ENCODE results near the gene CCDC57. TPM values are rescaled to one million over a fixed set of nuclear protein-coding genes. Genes with fewer than 3 reads are reported as not detected.

Gene CCDC57
- total RNA-seq, 4 donors from 2014 or later = 23.5 to 87.5 (median 48.3) TPM

DNA sequence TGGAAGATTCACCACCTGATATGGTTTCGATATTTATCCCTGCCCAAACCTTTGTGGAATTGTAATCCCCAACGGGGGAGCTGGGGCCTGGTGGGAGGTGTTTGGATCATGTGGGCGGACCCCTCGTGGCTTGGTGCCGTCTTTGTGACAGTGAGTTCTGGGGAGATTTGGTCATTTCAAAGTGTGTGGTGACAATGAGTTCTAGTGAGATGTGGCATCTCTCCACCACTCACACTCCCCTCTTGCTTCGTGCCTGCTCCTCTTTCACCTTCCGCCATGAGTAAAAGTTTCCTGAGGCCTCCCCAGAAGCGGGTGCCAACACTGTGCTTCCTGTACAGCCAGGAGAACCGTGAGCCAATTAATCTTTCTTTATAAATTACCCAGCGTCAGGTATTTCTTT is 9.7 kb downstream of the CCDC57 start:
- no peak overlapping the region for H3K4me3 ChIP-seq
- TF ChIP-seq POLR2A (IDR thresholded peaks at IDR 0.05) (no peak), POLR2AphosphoS5 (IDR thresholded peaks at IDR 0.05) (no peak), EP300 (IDR thresholded peaks at IDR 0.05; ENCODE audit: low read depth) (no peak)
- TF ChIP-seq, protein P1, sequence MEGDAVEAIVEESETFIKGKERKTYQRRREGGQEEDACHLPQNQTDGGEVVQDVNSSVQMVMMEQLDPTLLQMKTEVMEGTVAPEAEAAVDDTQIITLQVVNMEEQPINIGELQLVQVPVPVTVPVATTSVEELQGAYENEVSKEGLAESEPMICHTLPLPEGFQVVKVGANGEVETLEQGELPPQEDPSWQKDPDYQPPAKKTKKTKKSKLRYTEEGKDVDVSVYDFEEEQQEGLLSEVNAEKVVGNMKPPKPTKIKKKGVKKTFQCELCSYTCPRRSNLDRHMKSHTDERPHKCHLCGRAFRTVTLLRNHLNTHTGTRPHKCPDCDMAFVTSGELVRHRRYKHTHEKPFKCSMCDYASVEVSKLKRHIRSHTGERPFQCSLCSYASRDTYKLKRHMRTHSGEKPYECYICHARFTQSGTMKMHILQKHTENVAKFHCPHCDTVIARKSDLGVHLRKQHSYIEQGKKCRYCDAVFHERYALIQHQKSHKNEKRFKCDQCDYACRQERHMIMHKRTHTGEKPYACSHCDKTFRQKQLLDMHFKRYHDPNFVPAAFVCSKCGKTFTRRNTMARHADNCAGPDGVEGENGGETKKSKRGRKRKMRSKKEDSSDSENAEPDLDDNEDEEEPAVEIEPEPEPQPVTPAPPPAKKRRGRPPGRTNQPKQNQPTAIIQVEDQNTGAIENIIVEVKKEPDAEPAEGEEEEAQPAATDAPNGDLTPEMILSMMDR (IDR thresholded peaks at IDR 0.05) = no peak
- peaks cover 11 to 20% (median 12%) of the 10 kb centered on the region in 4 donors for H3K4me1 ChIP-seq
- intact Hi-C loops (cut with DNase I; ENCODE audit: low total_unique reads) = no loop called here
- 80 to 82% methylated on average over 8 to 10 of the region's 10 CpGs for WGBS, 2 donors (ENCODE audit: low coverage in 1 of 2)
- H3K36me3 ChIP-seq = no peaks in the 10 kb centered on the region
- H3K27me3 ChIP-seq = no peaks in the 10 kb centered on the region
- DNase-seq = no peak
- no peaks in the 10 kb centered on the region for H3K9me3 ChIP-seq
- no peak overlapping the region for H3K27ac ChIP-seq
- in situ Hi-C loops (cut with MboI; ENCODE audit: low pct_ligation_motif_present in 1 of 4, low pct_unique_long_range_greater_than_20kb in 1 of 4, low sequenced_read_pairs in 3 of 4) = loop anchor here in 1 of 4 donors (10.0 kb wide), 1 partner anchor 122 kb away; no protein-coding TSS in a partner anchor

DNA sequence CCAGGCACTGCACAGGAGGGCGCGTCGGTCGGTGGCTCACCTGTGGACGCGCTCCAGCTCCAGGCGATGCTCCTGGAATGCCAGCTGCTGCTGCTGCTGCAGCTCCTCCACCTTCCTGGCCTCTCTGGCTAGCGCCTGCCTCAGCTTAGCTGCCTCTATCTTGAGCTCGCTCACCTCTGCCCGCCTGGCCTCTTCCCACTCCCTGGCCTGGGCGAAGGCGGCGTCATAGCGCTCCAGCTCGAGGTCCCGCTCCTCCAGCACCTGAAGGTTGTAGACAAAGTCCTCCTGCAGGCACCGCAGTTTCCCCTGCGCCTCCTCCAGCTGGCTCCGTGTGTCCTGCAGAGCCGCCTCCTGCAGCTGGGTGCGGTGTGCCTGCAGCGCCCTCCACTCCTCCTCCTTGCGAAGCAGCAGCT is 11.1 kb downstream of the CCDC57 start:
- H3K36me3 ChIP-seq = no peaks in the 10 kb centered on the region
- no peak overlapping the region for H3K27ac ChIP-seq
- TF ChIP-seq EP300 (IDR thresholded peaks at IDR 0.05; ENCODE audit: low read depth) (no peak), POLR2A (IDR thresholded peaks at IDR 0.05) (no peak), POLR2AphosphoS5 (IDR thresholded peaks at IDR 0.05) (no peak)
- TF ChIP-seq, protein P1 (IDR thresholded peaks at IDR 0.05) = no peak
- no peaks in the 10 kb centered on the region for H3K27me3 ChIP-seq
- WGBS, 2 donors (ENCODE audit: low coverage in 1 of 2) = 92% methylated on average over 21 of the region's 23 CpGs; no CpG with 5 or more reads in 1 of the 2 donors
- H3K9me3 ChIP-seq = no peaks in the 10 kb centered on the region
- no peak for DNase-seq
- H3K4me3 ChIP-seq = no peak overlapping the region
- intact Hi-C loops (cut with DNase I; ENCODE audit: low total_unique reads) = no loop called here
- peaks cover 10 to 19% (median 11%) of the 10 kb centered on the region in 4 donors for H3K4me1 ChIP-seq
- in situ Hi-C loops (cut with MboI; ENCODE audit: low pct_ligation_motif_present in 1 of 4, low pct_unique_long_range_greater_than_20kb in 1 of 4, low sequenced_read_pairs in 3 of 4) = loop anchor here in 1 of 4 donors (10.0 kb wide), 1 partner anchor 123 kb away; no protein-coding TSS in a partner anchor

- no peak overlapping the region for H3K4me3 ChIP-seq
- intact Hi-C loops (cut with DNase I; ENCODE audit: low total_unique reads) = no loop called here
- no peaks in the 10 kb centered on the region for H3K36me3 ChIP-seq
- WGBS, 2 donors (ENCODE audit: low coverage in 1 of 2) = 85% methylated on average over 6 to 13 of the region's 13 CpGs
- no peak for DNase-seq
- peaks cover 5 to 13% (median 5%) of the 10 kb centered on the region in 4 donors for H3K4me1 ChIP-seq
- in situ Hi-C loops (cut with MboI; ENCODE audit: low pct_ligation_motif_present in 1 of 4, low pct_unique_long_range_greater_than_20kb in 1 of 4, low sequenced_read_pairs in 3 of 4) = loop anchor here in 1 of 4 donors (10.0 kb wide), 1 partner anchor 124 kb away; no protein-coding TSS in a partner anchor
- TF ChIP-seq POLR2A (IDR thresholded peaks at IDR 0.05) (no peak), POLR2AphosphoS5 (IDR thresholded peaks at IDR 0.05) (no peak), EP300 (IDR thresholded peaks at IDR 0.05; ENCODE audit: low read depth) (no peak)
- TF ChIP-seq, protein P1 (IDR thresholded peaks at IDR 0.05) = no peak
- no peaks in the 10 kb centered on the region for H3K9me3 ChIP-seq
- no peak overlapping the region for H3K27ac ChIP-seq
- H3K27me3 ChIP-seq = no peaks in the 10 kb centered on the region
These were observed 11.7 kb downstream of the CCDC57 start for GRCh38 chr17:82200743-82201497.

DNA sequence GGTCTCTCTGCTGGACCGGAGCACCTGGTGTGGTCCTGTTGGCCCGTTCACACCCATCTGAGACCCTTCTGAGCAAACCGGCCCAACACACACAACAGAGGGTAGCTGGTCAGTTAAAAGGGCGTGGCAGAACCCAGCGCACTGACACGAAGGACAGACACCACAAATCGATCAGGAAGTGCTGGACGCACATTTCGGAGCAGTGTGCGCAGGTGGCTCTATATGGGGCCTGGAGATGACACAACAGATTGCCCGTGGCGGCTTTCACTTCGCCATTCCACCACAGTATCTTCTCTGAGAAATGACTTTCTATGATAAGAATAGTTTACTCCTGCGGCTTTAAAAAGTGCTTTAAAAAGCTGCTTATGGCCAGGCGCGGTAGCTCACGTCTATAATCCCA is 12.5 kb downstream of the CCDC57 start:
- H3K36me3 ChIP-seq = no peaks in the 10 kb centered on the region
- TF ChIP-seq, protein P1 (IDR thresholded peaks at IDR 0.05) = no peak
- no peaks in the 10 kb centered on the region for H3K9me3 ChIP-seq
- H3K4me3 ChIP-seq = no peak overlapping the region
- peaks cover 0 to 7% (median 0%) of the 10 kb centered on the region in 4 donors for H3K4me1 ChIP-seq
- H3K27me3 ChIP-seq = no peaks in the 10 kb centered on the region
- intact Hi-C loops (cut with DNase I; ENCODE audit: low total_unique reads) = no loop called here
- in situ Hi-C loops (cut with MboI; ENCODE audit: low pct_ligation_motif_present in 1 of 4, low pct_unique_long_range_greater_than_20kb in 1 of 4, low sequenced_read_pairs in 3 of 4) = loop anchor here in 1 of 4 donors (10.0 kb wide), 1 partner anchor 125 kb away; no protein-coding TSS in a partner anchor
- WGBS, 2 donors (ENCODE audit: low coverage in 1 of 2) = 87 to 91% methylated on average over 4 to 17 of the region's 17 CpGs
- no peak overlapping the region for H3K27ac ChIP-seq
- DNase-seq = no peak

All from transverse colon (tissue), 4 donors.